ENCODE measurements around the gene FASN. TPM values are rescaled to one million over a fixed set of nuclear protein-coding genes. Genes with fewer than 3 reads are reported as not detected.
A peak's percentile ranks its signal among the peaks of the same experiment; 100 is the strongest.

Gene FASN
- total and polyA plus RNA-seq, 2 of the 13 experiments (the other 11 are each of a cell fraction or from before 2014, with no cell fraction given): 51.7 to 101 TPM

DNA sequence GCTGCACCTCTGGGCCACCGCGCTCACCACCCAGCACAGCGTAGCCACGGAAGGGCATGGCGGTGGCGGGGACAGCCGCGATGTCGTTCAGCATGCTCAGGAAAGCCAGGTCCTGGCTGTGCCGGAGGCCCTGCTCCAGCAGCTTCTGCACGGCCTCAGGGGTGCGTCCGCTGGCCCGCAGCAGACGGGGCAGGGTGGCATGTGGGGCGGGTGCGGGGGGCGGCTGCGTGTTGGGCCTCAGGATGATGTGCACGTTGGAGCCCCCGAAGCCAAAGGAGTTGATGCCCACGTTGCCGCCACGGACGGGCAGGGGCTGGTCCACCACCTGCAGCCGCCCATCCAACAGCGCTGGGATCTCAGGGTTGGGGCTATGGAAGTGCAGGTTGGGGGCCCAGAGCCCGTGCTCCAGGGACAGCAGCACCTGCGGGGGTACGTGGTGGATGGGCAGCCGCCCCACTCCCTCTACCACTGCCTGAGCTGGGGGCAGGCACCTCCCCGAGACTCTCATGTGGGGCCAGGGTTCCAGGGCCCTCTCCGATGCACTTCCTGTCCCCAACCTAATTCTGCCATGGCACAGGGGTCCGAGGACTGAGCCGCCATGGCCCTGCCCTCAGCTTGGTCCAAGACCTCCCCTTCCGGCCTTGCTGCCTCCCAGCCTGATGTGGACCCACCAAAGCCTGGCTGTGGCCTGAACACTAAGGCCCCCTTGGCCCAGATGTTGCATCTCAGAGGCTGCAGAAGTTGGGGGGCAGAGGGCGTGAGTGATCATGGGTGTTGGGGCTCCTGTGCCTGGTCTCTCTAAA, 6.6 kb downstream of the FASN start (continued):
- TF ChIP-seq SYNCRIP (IDR thresholded peaks at IDR 0.05; ENCODE audit: insufficient read depth, low read depth, low read length) (no peak), STAG1 (CRISPR knock-in tag; IDR thresholded peaks at IDR 0.05) (no peak), CSRNP1 (CRISPR knock-in tag; IDR thresholded peaks at IDR 0.05) (peak; percentile 41; the same call in 1 of the 2 replicates), ZNF781 (CRISPR knock-in tag; IDR thresholded peaks at IDR 0.05; ENCODE audit: borderline replicate concordance, not compliant biosample characterization) (no peak), MED8 (CRISPR knock-in tag; IDR thresholded peaks at IDR 0.05; ENCODE audit: insufficient replicate concordance) (no peak), AGO2 (optimal IDR thresholded peaks at IDR 0.05; ENCODE audit: low read depth, low read length) (peak; percentile 93), ZNF501 (CRISPR knock-in tag; IDR thresholded peaks at IDR 0.05) (no peak), TMF1 (CRISPR knock-in tag; IDR thresholded peaks at IDR 0.05; ENCODE audit: low read depth) (peak; percentile 54; the same call in 1 of the 2 replicates), KDM5B (CRISPR knock-in tag; IDR thresholded peaks at IDR 0.05; ENCODE audit: borderline replicate concordance) (0 out of 2 replicates have a peak, but pooled peaks have one; percentile 3), ZNF788 (CRISPR knock-in tag; IDR thresholded peaks at IDR 0.05; ENCODE audit: borderline replicate concordance) (peak; percentile 46; the same call in 1 of the 2 replicates), ZBTB34 (CRISPR knock-in tag; IDR thresholded peaks at IDR 0.05) (0 out of 2 replicates have a peak, but pooled peaks have one; percentile 33), EED (CRISPR knock-in tag; IDR thresholded peaks at IDR 0.05) (peak; percentile 68; the same call in 1 of the 2 replicates), ZNF749 (CRISPR knock-in tag; IDR thresholded peaks at IDR 0.05; ENCODE audit: borderline replicate concordance) (0 out of 2 replicates have a peak, but pooled peaks have one; percentile 32), RBM22 (optimal IDR thresholded peaks at IDR 0.05; ENCODE audit: low read length) (peak; percentile 95), GLI4 (CRISPR knock-in tag; IDR thresholded peaks at IDR 0.05; ENCODE audit: borderline replicate concordance) (no peak), POLR2A (IDR thresholded peaks at IDR 0.05; ENCODE audit: insufficient read depth in 1 of 2, low read depth in 2 of 2, low read length in 2 of 2) (peak in 1 of 2 experiments; percentile 28; a peak in 1 of 4 replicates), DNMT1 (CRISPR knock-in tag; IDR thresholded peaks at IDR 0.05) (0 out of 2 replicates have a peak, but pooled peaks have one; percentile 31), ZNF343 (CRISPR knock-in tag; IDR thresholded peaks at IDR 0.05) (0 out of 2 replicates have a peak, but pooled peaks have one; percentile 30), ZNF251 (CRISPR knock-in tag; IDR thresholded peaks at IDR 0.05) (no peak)
- TF ChIP-seq, protein P1, sequence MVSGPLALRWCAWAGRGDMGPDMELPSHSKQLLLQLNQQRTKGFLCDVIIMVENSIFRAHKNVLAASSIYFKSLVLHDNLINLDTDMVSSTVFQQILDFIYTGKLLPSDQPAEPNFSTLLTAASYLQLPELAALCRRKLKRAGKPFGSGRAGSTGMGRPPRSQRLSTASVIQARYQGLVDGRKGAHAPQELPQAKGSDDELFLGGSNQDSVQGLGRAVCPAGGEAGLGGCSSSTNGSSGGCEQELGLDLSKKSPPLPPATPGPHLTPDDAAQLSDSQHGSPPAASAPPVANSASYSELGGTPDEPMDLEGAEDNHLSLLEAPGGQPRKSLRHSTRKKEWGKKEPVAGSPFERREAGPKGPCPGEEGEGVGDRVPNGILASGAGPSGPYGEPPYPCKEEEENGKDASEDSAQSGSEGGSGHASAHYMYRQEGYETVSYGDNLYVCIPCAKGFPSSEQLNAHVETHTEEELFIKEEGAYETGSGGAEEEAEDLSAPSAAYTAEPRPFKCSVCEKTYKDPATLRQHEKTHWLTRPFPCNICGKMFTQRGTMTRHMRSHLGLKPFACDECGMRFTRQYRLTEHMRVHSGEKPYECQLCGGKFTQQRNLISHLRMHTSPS (CRISPR knock-in tag; IDR thresholded peaks at IDR 0.05; ENCODE audit: low read depth): 0 out of 2 replicates have a peak, but pooled peaks have one; percentile 15
- TF ChIP-seq, protein P2, sequence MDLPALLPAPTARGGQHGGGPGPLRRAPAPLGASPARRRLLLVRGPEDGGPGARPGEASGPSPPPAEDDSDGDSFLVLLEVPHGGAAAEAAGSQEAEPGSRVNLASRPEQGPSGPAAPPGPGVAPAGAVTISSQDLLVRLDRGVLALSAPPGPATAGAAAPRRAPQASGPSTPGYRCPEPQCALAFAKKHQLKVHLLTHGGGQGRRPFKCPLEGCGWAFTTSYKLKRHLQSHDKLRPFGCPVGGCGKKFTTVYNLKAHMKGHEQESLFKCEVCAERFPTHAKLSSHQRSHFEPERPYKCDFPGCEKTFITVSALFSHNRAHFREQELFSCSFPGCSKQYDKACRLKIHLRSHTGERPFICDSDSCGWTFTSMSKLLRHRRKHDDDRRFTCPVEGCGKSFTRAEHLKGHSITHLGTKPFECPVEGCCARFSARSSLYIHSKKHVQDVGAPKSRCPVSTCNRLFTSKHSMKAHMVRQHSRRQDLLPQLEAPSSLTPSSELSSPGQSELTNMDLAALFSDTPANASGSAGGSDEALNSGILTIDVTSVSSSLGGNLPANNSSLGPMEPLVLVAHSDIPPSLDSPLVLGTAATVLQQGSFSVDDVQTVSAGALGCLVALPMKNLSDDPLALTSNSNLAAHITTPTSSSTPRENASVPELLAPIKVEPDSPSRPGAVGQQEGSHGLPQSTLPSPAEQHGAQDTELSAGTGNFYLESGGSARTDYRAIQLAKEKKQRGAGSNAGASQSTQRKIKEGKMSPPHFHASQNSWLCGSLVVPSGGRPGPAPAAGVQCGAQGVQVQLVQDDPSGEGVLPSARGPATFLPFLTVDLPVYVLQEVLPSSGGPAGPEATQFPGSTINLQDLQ (CRISPR knock-in tag; IDR thresholded peaks at IDR 0.05): no peak

All from HepG2 (cell line).